Trophoblast cell (in vitro differentiated cells and primary cell): ENCODE results near the gene HIKESHI.
A peak's percentile ranks its signal among the peaks of the same experiment; 100 is the strongest.
"Not testable (repeated sequence)": the region's sequence is repeated elsewhere in the genome, so short reads cannot be mapped to it uniquely, and the experiment has no call there.

Source experiments
- DNase-seq, 2 donors: peaks; one replicate each; pipeline ENCODE4 v3.0.0-alpha.2; 2016
- H2AFZ ChIP-seq: 2 replicates; pipeline ENCODE4 v1.6.1; 2013; ENCODE audit warnings: low read length, moderate library complexity, mild to moderate bottlenecking; ENCODE audit not compliant: insufficient read depth, poor library complexity
- H2AK5ac ChIP-seq: 2 replicates; pipeline ENCODE4 v1.6.1; 2013; ENCODE audit warnings: mild to moderate bottlenecking, low read length
- H2BK120ac ChIP-seq: 2 replicates; pipeline ENCODE4 v1.6.1; 2013; ENCODE audit warnings: low read length, mild to moderate bottlenecking, moderate library complexity; ENCODE audit not compliant: insufficient read depth, poor library complexity
- H2BK12ac ChIP-seq: 2 replicates; pipeline ENCODE4 v1.6.1; 2013; ENCODE audit warnings: mild to moderate bottlenecking, low read length, moderate library complexity
- H2BK5ac ChIP-seq: 2 replicates; pipeline ENCODE4 v1.6.1; 2013; ENCODE audit warnings: low read length, low read depth, moderate library complexity, mild to moderate bottlenecking; ENCODE audit not compliant: poor library complexity
- H3K14ac ChIP-seq: 2 replicates; pipeline ENCODE4 v1.6.1; 2013; ENCODE audit warnings: mild to moderate bottlenecking, low read length
- H3K18ac ChIP-seq: 2 replicates; pipeline ENCODE4 v1.6.1; 2013; ENCODE audit warnings: mild to moderate bottlenecking, low read length
- H3K23ac ChIP-seq: 2 replicates; pipeline ENCODE4 v1.6.1; 2013; ENCODE audit warnings: low read length
- H3K27ac ChIP-seq: 2 replicates; pipeline ENCODE4 v1.5.1; 2013; ENCODE audit warnings: low read depth, mild to moderate bottlenecking, inconsistent platforms, low read length, moderate library complexity
- H3K27me3 ChIP-seq: 2 replicates; pipeline ENCODE4 v1.6.1; 2013; ENCODE audit warnings: inconsistent platforms, mild to moderate bottlenecking, low read length, moderate library complexity; ENCODE audit not compliant: insufficient read depth
- H3K36me3 ChIP-seq, 2 experiments: 1 replicate in 1 of 2; 2 replicates in 1 of 2; pipeline ENCODE4 v1.6.1; 2013; ENCODE audit warnings: low read length in 2 of 2, mild to moderate bottlenecking in 2 of 2, moderate library complexity in 1 of 2; ENCODE audit not compliant: insufficient read depth in 2 of 2, control insufficient read depth in 1 of 2
- H3K4ac ChIP-seq: 2 replicates; pipeline ENCODE4 v1.6.1; 2013; ENCODE audit warnings: low read depth, mild to moderate bottlenecking, low read length, moderate library complexity
- H3K4me1 ChIP-seq, 2 experiments: 1 replicate in 1 of 2; 2 replicates in 1 of 2; pipeline ENCODE4 v1.6.1; 2013; ENCODE audit warnings: low read length in 2 of 2, mild to moderate bottlenecking in 2 of 2, moderate library complexity in 1 of 2; ENCODE audit not compliant: insufficient read depth in 2 of 2, control insufficient read depth in 1 of 2
- H3K4me2 ChIP-seq: 2 replicates; pipeline ENCODE4 v1.6.1; 2013; ENCODE audit warnings: inconsistent platforms, mild to moderate bottlenecking, low read length, moderate library complexity
- H3K4me3 ChIP-seq: 2 replicates; pipeline ENCODE4 v1.5.1; 2013; ENCODE audit warnings: mild to moderate bottlenecking, low read depth, low read length, inconsistent platforms
- H3K79me1 ChIP-seq: one replicate; pipeline ENCODE4 v1.6.1; 2013; ENCODE audit warnings: low read length
- H3K79me2 ChIP-seq: 2 replicates; pipeline ENCODE4 v1.6.1; 2013; ENCODE audit warnings: low read length, mild to moderate bottlenecking; ENCODE audit not compliant: control insufficient read depth, insufficient read depth, poor library complexity
- H3K9ac ChIP-seq: 2 replicates; pipeline ENCODE4 v1.6.1; 2013; ENCODE audit warnings: mild to moderate bottlenecking, low read length
- H3K9me3 ChIP-seq: 2 replicates; pipeline ENCODE4 v1.6.1; 2013; ENCODE audit warnings: low read depth, mild to moderate bottlenecking, control low read depth, inconsistent platforms, low read length; ENCODE audit not compliant: insufficient read depth
- H4K12ac ChIP-seq: 2 replicates; pipeline ENCODE4 v1.6.1; 2013; ENCODE audit warnings: low read depth, mild to moderate bottlenecking, low read length, moderate library complexity
- H4K8ac ChIP-seq: 2 replicates; pipeline ENCODE4 v1.6.1; 2013; ENCODE audit warnings: low read depth, mild to moderate bottlenecking, low read length, moderate library complexity
- H4K91ac ChIP-seq: one replicate; pipeline ENCODE4 v1.6.1; 2013; ENCODE audit warnings: low read depth, mild to moderate bottlenecking, low read length, moderate library complexity
- WGBS: extraction: QIAGEN DNeasy Blood & Tissue Kit; methylation state at CpG from one replicate; pipeline ENCODE4 v1.1.7; 2013; ENCODE audit warnings: missing lambda C conversion rate; ENCODE audit not compliant: insufficient read length, insufficient coverage; ENCODE audit errors: extremely low coverage; 5-methylcytosine and 5-hydroxymethylcytosine counted together

Gene HIKESHI

GRCh38 chr11:86357412-86357811 lies 55.4 kb downstream of the HIKESHI start:
- not testable (repeated sequence) for H3K9me3 ChIP-seq, H3K18ac ChIP-seq, H4K91ac ChIP-seq, H3K9ac ChIP-seq, H3K4me1 ChIP-seq, H3K4ac ChIP-seq, H3K79me2 ChIP-seq, H2AK5ac ChIP-seq, DNase-seq, H3K79me1 ChIP-seq, H3K36me3 ChIP-seq, H2AFZ ChIP-seq, H2BK12ac ChIP-seq, H3K27ac ChIP-seq, H4K8ac ChIP-seq, H4K12ac ChIP-seq, H3K14ac ChIP-seq, H3K4me3 ChIP-seq, H3K4me2 ChIP-seq, H3K27me3 ChIP-seq, H3K23ac ChIP-seq, H2BK5ac ChIP-seq, H2BK120ac ChIP-seq
- WGBS = no CpG with 5 or more reads among the region's 4 CpGs

- no peak overlapping the region for H4K8ac ChIP-seq
- DNase-seq = peak; percentile 43 to 70
- H3K4me2 ChIP-seq = no peak overlapping the region
- no peak overlapping the region for H2AFZ ChIP-seq
- peak overlapping the region; percentile 85 for H2BK12ac ChIP-seq
- no peaks in the 10 kb centered on the region for H3K79me2 ChIP-seq
- no peaks in the 10 kb centered on the region for H3K9me3 ChIP-seq
- no peak overlapping the region for H3K4ac ChIP-seq
- no peaks in the 10 kb centered on the region for H3K27me3 ChIP-seq
- H2BK120ac ChIP-seq = peak overlapping the region; percentile 74
- no peaks in the 10 kb centered on the region for H3K36me3 ChIP-seq
- H4K91ac ChIP-seq = no peak overlapping the region
- peaks cover 7 to 10% of the 10 kb centered on the region in 2 experiments for H3K4me1 ChIP-seq
- no peak overlapping the region for H2AK5ac ChIP-seq
- WGBS = no CpG with 5 or more reads among the region's 3 CpGs
- H3K18ac ChIP-seq = no peak overlapping the region
- H3K27ac ChIP-seq = no peak overlapping the region
- H3K9ac ChIP-seq = no peak overlapping the region
- H3K4me3 ChIP-seq = no peak overlapping the region
- no peak overlapping the region for H3K14ac ChIP-seq
- no peak overlapping the region for H4K12ac ChIP-seq
- no peak overlapping the region for H3K23ac ChIP-seq
- peak overlapping the region; percentile 80 for H2BK5ac ChIP-seq
- peaks cover 2% of the 10 kb centered on the region for H3K79me1 ChIP-seq
Observed at GRCh38 chr11:86358720-86359119, 56.7 kb downstream of the HIKESHI start.

- Histone ChIP-seq H2BK12ac (no peak overlapping the region), H2BK120ac (no peak overlapping the region), H3K9ac (no peak overlapping the region), H3K4me2 (no peak overlapping the region), H3K9me3 (no peaks in the 10 kb centered on the region), H4K8ac (no peak overlapping the region), H2AK5ac (no peak overlapping the region), H3K27ac (no peak overlapping the region), H3K36me3 (no peaks in the 10 kb centered on the region), H3K14ac (no peak overlapping the region), H3K18ac (no peak overlapping the region), H4K91ac (no peak overlapping the region), H3K23ac (no peak overlapping the region), H3K79me1 (peaks cover 2% of the 10 kb centered on the region), H3K4me3 (no peak overlapping the region), H3K27me3 (no peaks in the 10 kb centered on the region), H4K12ac (no peak overlapping the region), H3K79me2 (no peaks in the 10 kb centered on the region), H2BK5ac (no peak overlapping the region), H3K4me1 (peaks cover 7 to 10% of the 10 kb centered on the region in 2 experiments), H2AFZ (no peak overlapping the region), H3K4ac (no peak overlapping the region)
- no CpG with 5 or more reads among the region's 2 CpGs for WGBS
- DNase-seq = peak in 1 of 2 donors; percentile 34
Observed at GRCh38 chr11:86360775-86361395, 58.8 kb downstream of the HIKESHI start.

- no peak overlapping the region for H2AFZ ChIP-seq
- H3K18ac ChIP-seq = no peak overlapping the region
- H3K27ac ChIP-seq = no peak overlapping the region
- H3K79me1 ChIP-seq = peaks cover 2% of the 10 kb centered on the region
- no peak overlapping the region for H3K14ac ChIP-seq
- no peak overlapping the region for H3K4ac ChIP-seq
- no peaks in the 10 kb centered on the region for H3K36me3 ChIP-seq
- no peak overlapping the region for H2BK12ac ChIP-seq
- no peak overlapping the region for H3K23ac ChIP-seq
- DNase-seq = no peak
- no peaks in the 10 kb centered on the region for H3K9me3 ChIP-seq
- no peak overlapping the region for H3K9ac ChIP-seq
- WGBS = no CpG with 5 or more reads among the region's 1 CpG
- H4K8ac ChIP-seq = no peak overlapping the region
- H2AK5ac ChIP-seq = no peak overlapping the region
- no peak overlapping the region for H3K4me3 ChIP-seq
- H3K27me3 ChIP-seq = no peaks in the 10 kb centered on the region
- no peak overlapping the region for H4K91ac ChIP-seq
- H3K4me2 ChIP-seq = no peak overlapping the region
- H3K79me2 ChIP-seq = no peaks in the 10 kb centered on the region
- H2BK120ac ChIP-seq = no peak overlapping the region
- peaks cover 7 to 10% of the 10 kb centered on the region in 2 experiments for H3K4me1 ChIP-seq
- H2BK5ac ChIP-seq = no peak overlapping the region
- H4K12ac ChIP-seq = no peak overlapping the region
Observed at GRCh38 chr11:86363424-86363823, 61.4 kb downstream of the HIKESHI start.
